Superior temporal gyrus (tissue), 1 donor: ENCODE measurements around the gene APOA4.

Experiments
- DNase-seq: peaks from one replicate; pipeline ENCODE4 v3.0.0-alpha.2; 2016; ENCODE audit errors: extremely low spot score

The APOA4 gene

DNA sequence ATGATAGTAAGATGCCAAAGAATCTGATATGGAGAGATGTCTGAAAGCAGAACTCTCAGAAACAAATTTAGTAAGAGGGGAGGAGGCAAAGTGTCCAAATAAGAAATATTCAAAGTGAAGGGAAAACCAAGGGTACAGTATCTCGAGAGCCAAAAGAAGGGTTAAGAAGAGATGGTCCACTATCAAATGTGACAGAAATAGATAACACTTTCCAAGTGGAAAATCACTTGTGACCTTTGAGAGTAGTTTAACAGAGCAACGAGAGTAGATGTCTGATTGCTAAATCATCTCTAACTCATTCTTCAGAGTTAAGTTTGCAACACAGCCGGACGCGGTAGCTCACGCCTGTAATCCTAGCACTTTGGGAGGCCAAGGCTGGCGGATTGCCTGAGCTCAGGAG lies 46.0 kb downstream of the APOA4 start:
- no peak for DNase-seq

- no peak for DNase-seq
These were observed 46.6 kb downstream of the APOA4 start for GRCh38 chr11:116776522-116776984.

GRCh38 chr11:116775975-116776374 lies 47.1 kb downstream of the APOA4 start:
- no peak for DNase-seq

GRCh38 chr11:116774661-116775060 lies 48.4 kb downstream of the APOA4 start:
- no peak for DNase-seq

- DNase-seq, result peak; percentile 57
These were observed 49.7 kb downstream of the APOA4 start for GRCh38 chr11:116773203-116774097.

GRCh38 chr11:116772443-116773202 lies 50.5 kb downstream of the APOA4 start, which contains the start of gene BUD13:
TSS of gene BUD13 (minus strand) at chr11:116772987. CDS start at chr11:116772964, 23 bp downstream.
- peak; percentile 92 for DNase-seq

GRCh38 chr11:116771935-116772334 lies 51.2 kb downstream of the APOA4 start:
- DNase-seq, result no peak
